Measurements from ENCODE around the gene MOV10.

The MOV10 gene

GRCh38 chr1:112743174-112744008, 68.9 kb downstream of the MOV10 start:
- no peak for DNase-seq

GRCh38 chr1:112744009-112744578, 69.6 kb downstream of the MOV10 start:
- DNase-seq = no peak

GRCh38 chr1:112748396-112748795, 73.9 kb downstream of the MOV10 start:
- DNase-seq = no peak

Data from KG1 (cell line).